DOHH2 (cell line): ENCODE measurements around the gene ADGRL4.

Source experiments
- H3F3A ChIP-seq: fragments of 200-600 bp; sonication (generic), shearing (Covaris generic); 2 replicates; pipeline ENCODE4 v1.6.0; 2016; ENCODE audit warnings: antibody characterized with exemption, mild to moderate bottlenecking; ENCODE audit not compliant: control insufficient read depth, insufficient read depth
- H3K27ac ChIP-seq: fragments of 200-600 bp; sonication (generic); 2 replicates; pipeline ENCODE4 v1.5.1; 2014; ENCODE audit warnings: low read depth, mild to moderate bottlenecking, low read length, moderate library complexity
- H3K27me3 ChIP-seq: fragments of 200-600 bp; sonication (generic); 2 replicates; pipeline ENCODE4 v1.6.1; 2014; ENCODE audit warnings: mild to moderate bottlenecking, low read length, mixed read lengths; ENCODE audit not compliant: control insufficient read depth
- H3K36me3 ChIP-seq: fragments of 200-600 bp; sonication (generic); 2 replicates; pipeline ENCODE4 v1.6.1; 2014; ENCODE audit warnings: mild to moderate bottlenecking, low read length, moderate library complexity, mixed read lengths; ENCODE audit not compliant: control insufficient read depth
- H3K4me1 ChIP-seq: fragments of 200-600 bp; sonication (generic); 2 replicates; pipeline ENCODE4 v1.6.1; 2014; ENCODE audit warnings: mild to moderate bottlenecking, low read length, mixed read lengths; ENCODE audit not compliant: control insufficient read depth
- H3K4me2 ChIP-seq: fragments of 200-600 bp; sonication (generic); 2 replicates; pipeline ENCODE4 v1.6.0; 2014; ENCODE audit warnings: mild to moderate bottlenecking, low read length, moderate library complexity
- H3K4me3 ChIP-seq: fragments of 200-600 bp; sonication (generic); 2 replicates; pipeline ENCODE4 v1.5.1; 2014; ENCODE audit warnings: mild to moderate bottlenecking, low read length, mixed read lengths
- H3K79me2 ChIP-seq: fragments of 200-600 bp; sonication (generic); 2 replicates; pipeline ENCODE4 v1.6.1; 2014; ENCODE audit warnings: mild to moderate bottlenecking, low read length, mixed read lengths; ENCODE audit not compliant: control insufficient read depth
- H3K9me2 ChIP-seq: fragments of 200-600 bp; sonication (generic); replicated peaks from 2 replicates; pipeline ENCODE4 v1.6.1; 2014; ENCODE audit warnings: mild to moderate bottlenecking, low read length, mixed read lengths; ENCODE audit not compliant: control insufficient read depth
- H3K9me3 ChIP-seq: fragments of 200-600 bp; sonication (generic); 2 replicates; pipeline ENCODE4 v1.6.1; 2014; ENCODE audit warnings: antibody characterized with exemption, low read length, mixed read lengths; ENCODE audit not compliant: control insufficient read depth, insufficient read depth
- H4K20me1 ChIP-seq: fragments of 200-600 bp; sonication (generic); 2 replicates; pipeline ENCODE4 v1.6.0; 2014; ENCODE audit warnings: low read depth, mild to moderate bottlenecking, antibody characterized with exemption, low read length, moderate library complexity; ENCODE audit not compliant: control insufficient read depth, insufficient read depth
- EZH2phosphoT487 ChIP-seq: fragments of 200-600 bp; sonication (generic); IDR thresholded peaks from 2 replicates; pipeline ENCODE4 v1.6.1; 2017; ENCODE audit warnings: borderline replicate concordance, mild to moderate bottlenecking, antibody characterized with exemption, low read length, moderate library complexity, mixed read lengths
- TF ChIP-seq, protein P1 (sequence below): fragments of 200-600 bp; sonication (generic); IDR thresholded peaks from one replicate; pipeline ENCODE4 v1.5.1; 2014; ENCODE audit warnings: antibody characterized with exemption, mild to moderate bottlenecking, low read depth, low read length; ENCODE audit not compliant: poor library complexity, severe bottlenecking

ADGRL4 gene

DNA sequence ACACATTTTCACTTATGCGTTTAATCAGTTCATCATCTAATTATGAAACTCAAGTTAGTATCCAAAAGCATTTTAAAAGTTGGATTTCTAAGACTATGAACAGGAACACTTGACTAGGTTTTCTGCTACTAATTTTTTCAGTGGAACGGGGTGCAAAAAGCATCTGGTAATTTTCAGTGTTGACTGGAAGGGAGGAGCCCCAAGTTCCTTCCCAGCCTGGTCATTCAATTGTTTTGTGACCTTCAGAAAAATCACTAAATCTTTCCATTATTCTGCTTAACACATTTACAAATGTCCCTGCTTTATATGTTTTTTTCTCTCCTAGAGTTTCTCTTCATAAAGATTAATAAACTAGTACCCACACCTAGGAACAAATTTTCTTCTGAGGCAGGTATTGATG, 6.0 kb upstream of the ADGRL4 start:
- H3K4me1 ChIP-seq = no peaks in the 10 kb centered on the region
- no peaks in the 10 kb centered on the region for H3K79me2 ChIP-seq
- no peaks in the 10 kb centered on the region for H4K20me1 ChIP-seq
- TF ChIP-seq EZH2phosphoT487 = no peak
- TF ChIP-seq, protein P1, sequence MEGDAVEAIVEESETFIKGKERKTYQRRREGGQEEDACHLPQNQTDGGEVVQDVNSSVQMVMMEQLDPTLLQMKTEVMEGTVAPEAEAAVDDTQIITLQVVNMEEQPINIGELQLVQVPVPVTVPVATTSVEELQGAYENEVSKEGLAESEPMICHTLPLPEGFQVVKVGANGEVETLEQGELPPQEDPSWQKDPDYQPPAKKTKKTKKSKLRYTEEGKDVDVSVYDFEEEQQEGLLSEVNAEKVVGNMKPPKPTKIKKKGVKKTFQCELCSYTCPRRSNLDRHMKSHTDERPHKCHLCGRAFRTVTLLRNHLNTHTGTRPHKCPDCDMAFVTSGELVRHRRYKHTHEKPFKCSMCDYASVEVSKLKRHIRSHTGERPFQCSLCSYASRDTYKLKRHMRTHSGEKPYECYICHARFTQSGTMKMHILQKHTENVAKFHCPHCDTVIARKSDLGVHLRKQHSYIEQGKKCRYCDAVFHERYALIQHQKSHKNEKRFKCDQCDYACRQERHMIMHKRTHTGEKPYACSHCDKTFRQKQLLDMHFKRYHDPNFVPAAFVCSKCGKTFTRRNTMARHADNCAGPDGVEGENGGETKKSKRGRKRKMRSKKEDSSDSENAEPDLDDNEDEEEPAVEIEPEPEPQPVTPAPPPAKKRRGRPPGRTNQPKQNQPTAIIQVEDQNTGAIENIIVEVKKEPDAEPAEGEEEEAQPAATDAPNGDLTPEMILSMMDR = no peak
- H3K4me3 ChIP-seq = no peak overlapping the region
- H3K9me2 ChIP-seq = no peaks in the 10 kb centered on the region
- no peak overlapping the region for H3K4me2 ChIP-seq
- H3K27ac ChIP-seq = no peak overlapping the region
- no peaks in the 10 kb centered on the region for H3K36me3 ChIP-seq
- H3K27me3 ChIP-seq = no peaks in the 10 kb centered on the region
- H3K9me3 ChIP-seq = no peaks in the 10 kb centered on the region
- no peaks in the 10 kb centered on the region for H3F3A ChIP-seq

DNA sequence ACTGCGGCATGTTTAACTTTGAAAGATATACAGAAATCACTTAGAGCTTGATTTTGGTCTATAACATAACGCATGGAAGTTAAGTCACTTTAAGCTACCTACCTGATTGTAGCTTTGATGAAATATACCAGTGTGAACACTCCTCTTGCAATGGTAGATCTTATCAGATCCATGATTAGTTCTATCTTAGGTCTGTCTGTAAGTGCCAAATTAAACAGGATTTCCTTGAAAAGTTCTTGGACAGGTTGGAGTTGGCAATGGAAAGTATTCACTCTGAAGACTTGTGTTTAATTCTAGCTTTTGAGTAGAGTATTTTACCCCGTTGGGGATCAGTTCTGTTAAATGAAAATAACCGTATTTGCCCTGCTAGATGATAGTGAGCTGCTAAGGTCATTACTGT, 4.1 kb upstream of the ADGRL4 start:
- no peaks in the 10 kb centered on the region for H4K20me1 ChIP-seq

DNA sequence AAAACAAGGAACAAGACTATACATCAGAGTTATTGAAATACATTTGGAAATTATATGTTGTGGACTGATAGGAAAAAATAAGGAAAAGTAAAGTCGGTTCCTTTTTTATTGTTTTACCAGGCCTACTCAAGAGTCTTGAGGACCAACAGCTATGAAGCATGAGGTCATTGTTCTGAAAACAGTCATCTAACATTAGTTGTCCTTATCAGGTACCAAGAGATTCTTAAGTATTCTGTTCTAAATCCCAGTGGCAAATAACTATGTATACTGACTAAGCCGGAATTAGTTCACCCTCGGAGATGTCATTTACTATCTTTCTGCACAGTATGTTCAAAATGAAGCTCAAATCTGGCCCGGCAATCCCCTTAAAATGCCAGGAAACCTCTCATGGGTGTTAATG, 585 bp downstream of the ADGRL4 start:
- Histone ChIP-seq H3K27me3 (no peaks in the 10 kb centered on the region), H3K9me2 (no peaks in the 10 kb centered on the region), H3K4me3 (no peak overlapping the region), H3K79me2 (no peaks in the 10 kb centered on the region), H4K20me1 (no peaks in the 10 kb centered on the region), H3K27ac (no peak overlapping the region), H3K4me1 (no peaks in the 10 kb centered on the region), H3K4me2 (no peak overlapping the region), H3F3A (no peaks in the 10 kb centered on the region), H3K9me3 (no peaks in the 10 kb centered on the region), H3K36me3 (no peaks in the 10 kb centered on the region)
- TF ChIP-seq EZH2phosphoT487 = no peak
- TF ChIP-seq, protein P1 = no peak

More for the DNA sequence above, 4.1 kb upstream of the ADGRL4 start:
- Histone ChIP-seq H3K9me2 (no peaks in the 10 kb centered on the region), H3K27me3 (no peaks in the 10 kb centered on the region), H3K4me3 (no peak overlapping the region), H3K27ac (no peak overlapping the region), H3K79me2 (no peaks in the 10 kb centered on the region), H3K9me3 (no peaks in the 10 kb centered on the region), H3K36me3 (no peaks in the 10 kb centered on the region), H3K4me2 (no peak overlapping the region), H3F3A (no peaks in the 10 kb centered on the region), H3K4me1 (no peaks in the 10 kb centered on the region)
- TF ChIP-seq EZH2phosphoT487 = no peak
- TF ChIP-seq, protein P1 = no peak

DNA sequence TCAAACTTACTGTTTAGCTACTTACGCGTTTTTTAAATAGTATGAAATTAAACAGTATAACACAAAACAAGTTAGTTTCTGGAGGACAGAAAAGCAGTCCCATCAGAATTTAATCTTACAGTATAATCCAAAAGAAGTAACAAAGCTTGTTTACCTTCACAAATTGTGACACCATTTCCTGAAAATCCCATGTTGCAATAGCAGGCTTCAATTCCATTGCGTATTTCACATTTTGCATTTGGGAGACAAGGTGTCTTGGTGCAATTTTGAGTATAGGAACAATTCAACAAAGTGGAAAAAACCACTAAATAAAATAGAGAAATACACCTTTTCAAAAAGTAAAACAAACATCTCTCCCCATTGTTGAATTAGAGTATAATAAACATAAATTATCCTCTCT, 1.6 kb downstream of the ADGRL4 start:
- TF ChIP-seq, protein P1 = no peak
- TF ChIP-seq EZH2phosphoT487 = no peak
- Histone ChIP-seq H3K79me2 (no peaks in the 10 kb centered on the region), H3F3A (no peaks in the 10 kb centered on the region)

More for the DNA sequence above, 1.6 kb downstream of the ADGRL4 start:
- Histone ChIP-seq H4K20me1 (no peaks in the 10 kb centered on the region), H3K9me3 (no peaks in the 10 kb centered on the region), H3K27me3 (no peaks in the 10 kb centered on the region), H3K4me3 (no peak overlapping the region), H3K27ac (no peak overlapping the region), H3K4me2 (no peak overlapping the region), H3K4me1 (no peaks in the 10 kb centered on the region), H3K9me2 (no peaks in the 10 kb centered on the region), H3K36me3 (no peaks in the 10 kb centered on the region)
